SU-DHL-6 (cell line): ENCODE measurements around the gene URGCP.

Experiments used
- H2AFZ ChIP-seq: fragments of 200-600 bp; sonication (generic); 2 replicates; pipeline ENCODE4 v1.6.1; 2014; ENCODE audit warnings: low read depth, mild to moderate bottlenecking, moderate library complexity, mixed read lengths, antibody characterized with exemption, low read length; ENCODE audit not compliant: severe bottlenecking
- H3F3A ChIP-seq: fragments of 200-600 bp; shearing (Covaris generic); 2 replicates; pipeline ENCODE4 v1.6.0; 2016; ENCODE audit warnings: antibody characterized with exemption, mild to moderate bottlenecking; ENCODE audit not compliant: insufficient read depth
- H3K27ac ChIP-seq: fragments of 200-600 bp; sonication (generic); 2 replicates; pipeline ENCODE4 v1.5.1; 2016; ENCODE audit warnings: low read depth, mild to moderate bottlenecking, low read length, moderate library complexity, mixed read lengths
- H3K27me3 ChIP-seq: fragments of 200-600 bp; sonication (generic), shearing (Covaris generic); 2 replicates; pipeline ENCODE4 v1.6.0; 2014; ENCODE audit warnings: mild to moderate bottlenecking, low read length
- H3K36me3 ChIP-seq: fragments of 200-600 bp; sonication (generic); 2 replicates; pipeline ENCODE4 v1.6.1; 2014; ENCODE audit warnings: mild to moderate bottlenecking, low read length, mixed read lengths
- H3K4me2 ChIP-seq: fragments of 300-600, 200-600 bp; shearing (Covaris generic), sonication (generic); 2 replicates; pipeline ENCODE4 v1.6.0; 2014; ENCODE audit warnings: low read length, low read depth, mild to moderate bottlenecking; ENCODE audit not compliant: poor library complexity, severe bottlenecking
- H3K4me3 ChIP-seq: fragments of 200-600 bp; sonication (generic); 2 replicates; pipeline ENCODE4 v1.5.1; 2014; ENCODE audit warnings: antibody characterized with exemption, low read length, mild to moderate bottlenecking, mixed read lengths; ENCODE audit not compliant: insufficient read depth, poor library complexity, severe bottlenecking
- H3K79me2 ChIP-seq: fragments of 200-600 bp; sonication (generic); 2 replicates; pipeline ENCODE4 v1.6.1; 2014; ENCODE audit warnings: mild to moderate bottlenecking, low read length, moderate library complexity; ENCODE audit not compliant: insufficient read depth
- H3K9ac ChIP-seq: fragments of 200-600 bp; sonication (generic); 2 replicates; pipeline ENCODE4 v1.7.0; 2014; ENCODE audit warnings: mild to moderate bottlenecking, low read length
- H3K9me2 ChIP-seq: fragments of 200-600 bp; sonication (generic); replicated peaks from 2 replicates; pipeline ENCODE4 v1.6.1; 2014; ENCODE audit warnings: low read length; ENCODE audit not compliant: insufficient read depth
- H3K9me3 ChIP-seq: fragments of 200-600 bp; sonication (generic); 2 replicates; pipeline ENCODE4 v1.6.1; 2014; ENCODE audit warnings: low read length, mixed read lengths; ENCODE audit not compliant: insufficient read depth
- H4K20me1 ChIP-seq: fragments of 200-600 bp; sonication (generic); 2 replicates; pipeline ENCODE4 v1.6.1; 2014; ENCODE audit warnings: low read depth, mild to moderate bottlenecking, antibody characterized with exemption, low read length, moderate library complexity, mixed read lengths
- EZH2phosphoT487 ChIP-seq: fragments of 200-600 bp; sonication (generic), shearing (Covaris generic); conservative IDR thresholded peaks from 2 replicates; pipeline ENCODE4 v1.6.1; 2018; ENCODE audit warnings: mild to moderate bottlenecking, antibody characterized with exemption, low read length, moderate library complexity, mixed read lengths
- TF ChIP-seq, protein P1 (sequence below): fragments of 200-600 bp; sonication (generic); IDR thresholded peaks from one replicate; pipeline ENCODE4 v1.5.1; 2017; ENCODE audit warnings: antibody characterized with exemption, mild to moderate bottlenecking, low read length, moderate library complexity; ENCODE audit not compliant: insufficient read depth, poor library complexity, severe bottlenecking

URGCP gene

DNA sequence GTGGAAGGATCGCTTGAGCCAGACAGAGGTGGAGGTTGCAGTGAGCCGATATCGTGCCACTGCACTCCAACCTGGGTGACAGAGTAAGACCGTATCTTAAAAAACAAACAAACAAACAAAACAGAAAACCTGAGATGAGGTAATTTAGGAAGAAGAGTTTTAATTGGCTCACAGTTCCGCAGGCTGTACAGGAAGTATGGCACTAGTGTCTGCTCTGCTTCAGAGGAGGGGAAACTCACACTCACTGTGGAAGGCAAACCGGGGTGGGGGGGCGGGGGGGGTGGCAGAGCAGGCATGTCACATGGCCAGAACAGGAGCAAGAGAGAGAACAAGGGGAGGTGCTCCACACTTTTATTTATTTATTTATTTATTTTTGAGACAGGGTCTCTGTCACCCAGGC is 24.9 kb upstream of the URGCP start:
- H2AFZ ChIP-seq = no peak overlapping the region
- no peak overlapping the region for H3K9ac ChIP-seq
- H3K27ac ChIP-seq = no peak overlapping the region
- H3K36me3 ChIP-seq = no peaks in the 10 kb centered on the region
- H3K9me2 ChIP-seq = no peaks in the 10 kb centered on the region
- no peaks in the 10 kb centered on the region for H4K20me1 ChIP-seq
- no peak overlapping the region for H3K4me2 ChIP-seq
- H3F3A ChIP-seq = peaks cover 8% of the 10 kb centered on the region; the same call in 1 of the 2 replicates
- no peaks in the 10 kb centered on the region for H3K27me3 ChIP-seq
- peaks cover 12% of the 10 kb centered on the region; the same call in 1 of the 2 replicates for H3K79me2 ChIP-seq
- H3K9me3 ChIP-seq = no peaks in the 10 kb centered on the region
- H3K4me3 ChIP-seq = no peak overlapping the region
- TF ChIP-seq EZH2phosphoT487 = no peak
- TF ChIP-seq, protein P1, sequence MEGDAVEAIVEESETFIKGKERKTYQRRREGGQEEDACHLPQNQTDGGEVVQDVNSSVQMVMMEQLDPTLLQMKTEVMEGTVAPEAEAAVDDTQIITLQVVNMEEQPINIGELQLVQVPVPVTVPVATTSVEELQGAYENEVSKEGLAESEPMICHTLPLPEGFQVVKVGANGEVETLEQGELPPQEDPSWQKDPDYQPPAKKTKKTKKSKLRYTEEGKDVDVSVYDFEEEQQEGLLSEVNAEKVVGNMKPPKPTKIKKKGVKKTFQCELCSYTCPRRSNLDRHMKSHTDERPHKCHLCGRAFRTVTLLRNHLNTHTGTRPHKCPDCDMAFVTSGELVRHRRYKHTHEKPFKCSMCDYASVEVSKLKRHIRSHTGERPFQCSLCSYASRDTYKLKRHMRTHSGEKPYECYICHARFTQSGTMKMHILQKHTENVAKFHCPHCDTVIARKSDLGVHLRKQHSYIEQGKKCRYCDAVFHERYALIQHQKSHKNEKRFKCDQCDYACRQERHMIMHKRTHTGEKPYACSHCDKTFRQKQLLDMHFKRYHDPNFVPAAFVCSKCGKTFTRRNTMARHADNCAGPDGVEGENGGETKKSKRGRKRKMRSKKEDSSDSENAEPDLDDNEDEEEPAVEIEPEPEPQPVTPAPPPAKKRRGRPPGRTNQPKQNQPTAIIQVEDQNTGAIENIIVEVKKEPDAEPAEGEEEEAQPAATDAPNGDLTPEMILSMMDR = no peak

GRCh38 chr7:43929529-43930457 is 23.4 kb upstream of the URGCP start:
- no peak overlapping the region for H3K27ac ChIP-seq
- no peak overlapping the region for H3K4me3 ChIP-seq
- no peak overlapping the region for H3K4me2 ChIP-seq
- no peaks in the 10 kb centered on the region for H3K9me2 ChIP-seq
- H3K9ac ChIP-seq = no peak overlapping the region
- H3F3A ChIP-seq = peaks cover 8% of the 10 kb centered on the region; the same call in 1 of the 2 replicates
- no peaks in the 10 kb centered on the region for H3K27me3 ChIP-seq
- H2AFZ ChIP-seq = no peak overlapping the region
- no peaks in the 10 kb centered on the region for H4K20me1 ChIP-seq
- peaks cover 24% of the 10 kb centered on the region; the same call in 1 of the 2 replicates for H3K79me2 ChIP-seq
- no peaks in the 10 kb centered on the region for H3K9me3 ChIP-seq
- H3K36me3 ChIP-seq = no peaks in the 10 kb centered on the region
- no peak for TF ChIP-seq EZH2phosphoT487
- TF ChIP-seq, protein P1 = no peak

- Histone ChIP-seq H3K79me2 (peaks cover 39% of the 10 kb centered on the region), H3K27me3 (no peaks in the 10 kb centered on the region), H3K4me2 (peak overlapping the region; percentile 87), H3K36me3 (no peaks in the 10 kb centered on the region), H3K9me3 (no peaks in the 10 kb centered on the region), H3K27ac (no peak overlapping the region), H4K20me1 (no peaks in the 10 kb centered on the region), H3K4me3 (no peak overlapping the region), H2AFZ (no peak overlapping the region), H3K9ac (no peak overlapping the region), H3F3A (peaks cover 8% of the 10 kb centered on the region; the same call in 1 of the 2 replicates), H3K9me2 (no peaks in the 10 kb centered on the region)
- TF ChIP-seq, protein P1 = no peak
- TF ChIP-seq EZH2phosphoT487 = no peak
These were observed 21.4 kb upstream of the URGCP start for GRCh38 chr7:43927810-43928209.
